Esophagus squamous epithelium (tissue), 5 donors: ENCODE results near the gene PRRX1. TPM values are rescaled to one million over a fixed set of nuclear protein-coding genes. Genes with fewer than 3 reads are reported as not detected.

Source experiments
- DNase-seq: peaks from one replicate; lab custom pipeline; 2025; lab: John Stamatoyannopoulos, UW
- H3K27ac ChIP-seq, 4 donors: fragments of 200-600 bp; sonication (generic); one replicate each; pipeline ENCODE4 v1.5.1; 2016 to 2019; ENCODE audit warnings: mild to moderate bottlenecking in 1 of 4
- H3K27me3 ChIP-seq, 4 donors: fragments of 200-600 bp; sonication (generic); 1 replicate in 3 of 4; 2 replicates in 1 of 4; pipeline versions ENCODE4 v1.5.1 to v1.6.0; 2017 to 2021; ENCODE audit warnings: antibody characterized with exemption in 1 of 4
- H3K36me3 ChIP-seq, 3 donors: fragments of 200-600 bp; sonication (generic); one replicate each; pipeline ENCODE4 v1.5.1; 2016 to 2019
- H3K4me1 ChIP-seq, 3 donors: fragments of 200-600 bp; sonication (generic); one replicate each; pipeline ENCODE4 v1.5.1; 2017 to 2019
- H3K4me3 ChIP-seq, 4 donors: fragments of 200-600 bp; sonication (generic); 1 replicate in 3 of 4; 2 replicates in 1 of 4; pipeline ENCODE4 v1.5.1; 2016 to 2019; ENCODE audit warnings: mild to moderate bottlenecking in 2 of 4, moderate library complexity in 1 of 4
- H3K9me3 ChIP-seq, 3 donors: fragments of 200-600 bp; sonication (generic); one replicate each; pipeline ENCODE4 v1.5.1; 2016 to 2019
- POLR2A ChIP-seq, 4 donors: fragments of 450-650 bp; IDR thresholded peaks; one replicate each; pipeline ENCODE4 v1.6.1; 2017; ENCODE audit warnings: antibody characterized with exemption in 4 of 4, mild to moderate bottlenecking in 4 of 4, moderate library complexity in 3 of 4
- WGBS, 2 donors: methylation state at CpG; one replicate each; pipeline ENCODE4 v1.1.5; 2018; 5-methylcytosine and 5-hydroxymethylcytosine counted together
- intact Hi-C: fragments of 100-400 bp; cut with DNase I; formaldehyde crosslinking; loops from one replicate; pipeline ENCODE4 v1.15.0; 2022
- total RNA-seq, 4 donors: library from RNA; depleted of rRNA; stranded (reverse); fragments of >200 nt; gene quantifications; one replicate each; pipeline ENCODE4 v1.1.0, GENCODE V29; 2016
- TF ChIP-seq, protein P1 (sequence below), 6 experiments: fragments of 450-650 bp in 4 of 6; fragments of 200-600 bp in 2 of 6; sonication (generic) in 2 of 6; IDR thresholded peaks; one replicate each; pipeline ENCODE4 v1.5.1; 2016 to 2019; ENCODE audit warnings: antibody characterized with exemption in 6 of 6, mild to moderate bottlenecking in 4 of 6, moderate library complexity in 4 of 6
- donor health status: DM: yes; HTN: yes; CAD: no.

The PRRX1 gene
- total RNA-seq, 4 donors from 2014 or later: 2.2 to 20.4 (median 10.3) TPM

GRCh38 chr1:170678027-170678600 lies 14.2 kb downstream of the PRRX1 start:
- peak overlapping the region in 3 of 4 donors; percentile 40 to 54 (median 46) for H3K27ac ChIP-seq
- no peaks in the 10 kb centered on the region for H3K27me3 ChIP-seq
- WGBS, 2 donors: 50 to 86% methylated on average over 3 of the region's 3 CpGs
- H3K36me3 ChIP-seq: no peaks in the 10 kb centered on the region
- H3K4me3 ChIP-seq: no peak overlapping the region
- no peak for TF ChIP-seq POLR2A (IDR thresholded peaks at IDR 0.05)
- TF ChIP-seq, protein P1, sequence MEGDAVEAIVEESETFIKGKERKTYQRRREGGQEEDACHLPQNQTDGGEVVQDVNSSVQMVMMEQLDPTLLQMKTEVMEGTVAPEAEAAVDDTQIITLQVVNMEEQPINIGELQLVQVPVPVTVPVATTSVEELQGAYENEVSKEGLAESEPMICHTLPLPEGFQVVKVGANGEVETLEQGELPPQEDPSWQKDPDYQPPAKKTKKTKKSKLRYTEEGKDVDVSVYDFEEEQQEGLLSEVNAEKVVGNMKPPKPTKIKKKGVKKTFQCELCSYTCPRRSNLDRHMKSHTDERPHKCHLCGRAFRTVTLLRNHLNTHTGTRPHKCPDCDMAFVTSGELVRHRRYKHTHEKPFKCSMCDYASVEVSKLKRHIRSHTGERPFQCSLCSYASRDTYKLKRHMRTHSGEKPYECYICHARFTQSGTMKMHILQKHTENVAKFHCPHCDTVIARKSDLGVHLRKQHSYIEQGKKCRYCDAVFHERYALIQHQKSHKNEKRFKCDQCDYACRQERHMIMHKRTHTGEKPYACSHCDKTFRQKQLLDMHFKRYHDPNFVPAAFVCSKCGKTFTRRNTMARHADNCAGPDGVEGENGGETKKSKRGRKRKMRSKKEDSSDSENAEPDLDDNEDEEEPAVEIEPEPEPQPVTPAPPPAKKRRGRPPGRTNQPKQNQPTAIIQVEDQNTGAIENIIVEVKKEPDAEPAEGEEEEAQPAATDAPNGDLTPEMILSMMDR (IDR thresholded peaks at IDR 0.05): no peak
- intact Hi-C loops: no loop called here
- H3K9me3 ChIP-seq: no peaks in the 10 kb centered on the region
- H3K4me1 ChIP-seq: peaks cover 0 to 11% (median 0%) of the 10 kb centered on the region in 3 donors
- no peak for DNase-seq

DNA sequence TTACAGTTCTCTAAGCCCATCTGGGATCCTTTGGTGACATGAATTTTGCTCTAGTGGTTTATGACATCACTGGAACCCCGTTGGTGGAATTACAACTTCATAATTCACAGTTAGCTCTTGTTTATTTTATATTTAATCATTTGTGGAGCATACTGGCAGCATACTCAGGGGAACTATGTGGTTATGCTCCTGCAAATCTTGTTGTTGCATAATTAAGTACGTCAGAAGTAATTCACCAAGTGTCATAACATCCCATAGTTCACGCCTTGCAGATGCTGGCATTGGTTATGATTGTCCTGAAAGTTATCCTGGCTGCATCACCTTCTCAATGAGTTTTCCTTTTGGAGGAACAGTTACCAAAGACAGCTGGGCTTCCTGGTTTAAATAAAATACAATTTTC lies 16.5 kb downstream of the PRRX1 start:
- H3K27me3 ChIP-seq: no peaks in the 10 kb centered on the region
- peak overlapping the region in 2 of 4 donors; percentile 40 to 54 for H3K27ac ChIP-seq
- DNase-seq: no peak
- no peaks in the 10 kb centered on the region for H3K9me3 ChIP-seq
- WGBS, 2 donors: 42 to 48% methylated on average over 3 of the region's 3 CpGs
- H3K4me1 ChIP-seq: peaks cover 0 to 2% (median 0%) of the 10 kb centered on the region in 3 donors
- no peak overlapping the region for H3K4me3 ChIP-seq
- intact Hi-C loops: no loop called here
- TF ChIP-seq, protein P1 (IDR thresholded peaks at IDR 0.05): no peak
- no peak for TF ChIP-seq POLR2A (IDR thresholded peaks at IDR 0.05)
- H3K36me3 ChIP-seq: no peaks in the 10 kb centered on the region

- no peak for DNase-seq
- H3K27ac ChIP-seq: peak overlapping the region in 2 of 4 donors; percentile 15 to 41
- intact Hi-C loops: no loop called here
These were observed 18.2 kb downstream of the PRRX1 start for GRCh38 chr1:170682169-170682568.

DNA sequence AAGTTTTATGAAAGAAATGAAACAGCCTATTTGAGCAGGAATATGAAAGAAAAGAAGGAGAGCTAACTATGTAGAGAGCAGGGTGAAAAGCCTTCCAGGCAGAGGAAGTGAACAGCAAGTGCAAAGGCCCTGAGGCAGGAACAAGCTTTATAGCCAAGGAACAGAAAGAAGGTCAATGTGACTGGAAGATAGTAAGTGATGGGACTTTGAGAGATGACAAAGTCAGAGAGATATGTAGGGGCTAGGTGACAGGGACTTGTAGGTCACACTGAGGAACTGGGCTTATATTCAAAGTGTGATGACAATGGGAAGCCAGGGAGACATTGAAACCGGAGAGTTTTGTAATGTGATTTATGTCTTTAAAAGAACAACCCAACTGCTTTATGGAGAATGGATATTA lies 18.9 kb downstream of the PRRX1 start:
- WGBS, 2 donors: 48 to 50% methylated on average over 1 of the region's 1 CpG
- peaks cover 0 to 4% (median 0%) of the 10 kb centered on the region in 3 donors for H3K4me1 ChIP-seq
- no peaks in the 10 kb centered on the region for H3K9me3 ChIP-seq
- H3K4me3 ChIP-seq: no peak overlapping the region
- no peak for DNase-seq
- peak overlapping the region in 2 of 4 donors; percentile 2 to 41 for H3K27ac ChIP-seq
- intact Hi-C loops: no loop called here
- TF ChIP-seq, protein P1 (IDR thresholded peaks at IDR 0.05): no peak
- no peak for TF ChIP-seq POLR2A (IDR thresholded peaks at IDR 0.05)
- H3K27me3 ChIP-seq: no peaks in the 10 kb centered on the region
- no peaks in the 10 kb centered on the region for H3K36me3 ChIP-seq

More at GRCh38 chr1:170682169-170682568, 18.2 kb downstream of the PRRX1 start:
- H3K4me3 ChIP-seq: no peak overlapping the region
- H3K36me3 ChIP-seq: no peaks in the 10 kb centered on the region
- no peaks in the 10 kb centered on the region for H3K9me3 ChIP-seq
- H3K4me1 ChIP-seq: peaks cover 0 to 1% (median 0%) of the 10 kb centered on the region in 3 donors
- WGBS, 2 donors: 50 to 83% methylated on average over 1 of the region's 1 CpG
- TF ChIP-seq, protein P1 (IDR thresholded peaks at IDR 0.05): no peak
- no peak for TF ChIP-seq POLR2A (IDR thresholded peaks at IDR 0.05)
- no peaks in the 10 kb centered on the region for H3K27me3 ChIP-seq

GRCh38 chr1:170685166-170685565 lies 21.2 kb downstream of the PRRX1 start:
- Histone ChIP-seq H3K27ac (no peak overlapping the region), H3K27me3 (no peaks in the 10 kb centered on the region), H3K4me3 (no peak overlapping the region), H3K36me3 (no peaks in the 10 kb centered on the region), H3K4me1 (peaks cover 0 to 8% (median 0%) of the 10 kb centered on the region in 3 donors), H3K9me3 (no peaks in the 10 kb centered on the region)
- intact Hi-C loops: no loop called here
- no peak for DNase-seq
- 45 to 50% methylated on average over 4 of the region's 4 CpGs for WGBS, 2 donors
- TF ChIP-seq POLR2A (IDR thresholded peaks at IDR 0.05): no peak
- TF ChIP-seq, protein P1 (IDR thresholded peaks at IDR 0.05): no peak
